Bronchial epithelial cell (primary cell): ENCODE data around the gene PPP3CA. TPM values are rescaled to one million over a fixed set of nuclear protein-coding genes. Genes with fewer than 3 reads are reported as not detected.

Experiments
- DNase-seq: peaks from one replicate; pipeline ENCODE4 v3.0.0-alpha.2; 2010; ENCODE audit warnings: low read depth
- FAIRE-seq: peaks from 2 replicates; lab custom pipeline; 2011; peaks lifted over from hg19 to GRCh38; lab: Jason Lieb, UNC
- H3K27me3 ChIP-seq: 2 replicates; pipeline ENCODE4 v1.5.1; 2011; ENCODE audit warnings: low read length; ENCODE audit not compliant: control insufficient read depth, insufficient read depth
- H3K36me3 ChIP-seq: 2 replicates; pipeline ENCODE4 v1.5.1; 2011; ENCODE audit warnings: low read length; ENCODE audit not compliant: control insufficient read depth, insufficient read depth
- H3K4me3 ChIP-seq: 2 replicates; pipeline ENCODE4 v1.5.1; 2011; ENCODE audit warnings: mild to moderate bottlenecking, low read depth, low read length, control low read depth
- total RNA-seq: library from RNA; depleted of rRNA; stranded (reverse); fragments of >200 nt; gene quantifications from 2 replicates; pipeline ENCODE4 v1.2.1, GENCODE V29; 2014
- TF ChIP-seq, protein P1 (sequence below): IDR thresholded peaks from 2 replicates; pipeline ENCODE4 v1.5.1; 2011; ENCODE audit warnings: mild to moderate bottlenecking, moderate library complexity, low read length, control low read depth, inconsistent platforms; ENCODE audit not compliant: insufficient read depth, severe bottlenecking

The PPP3CA gene
- total RNA-seq, 1 donor from 2014 or later, result 48.2 TPM

- DNase-seq, result no peak
- TF ChIP-seq, protein P1, sequence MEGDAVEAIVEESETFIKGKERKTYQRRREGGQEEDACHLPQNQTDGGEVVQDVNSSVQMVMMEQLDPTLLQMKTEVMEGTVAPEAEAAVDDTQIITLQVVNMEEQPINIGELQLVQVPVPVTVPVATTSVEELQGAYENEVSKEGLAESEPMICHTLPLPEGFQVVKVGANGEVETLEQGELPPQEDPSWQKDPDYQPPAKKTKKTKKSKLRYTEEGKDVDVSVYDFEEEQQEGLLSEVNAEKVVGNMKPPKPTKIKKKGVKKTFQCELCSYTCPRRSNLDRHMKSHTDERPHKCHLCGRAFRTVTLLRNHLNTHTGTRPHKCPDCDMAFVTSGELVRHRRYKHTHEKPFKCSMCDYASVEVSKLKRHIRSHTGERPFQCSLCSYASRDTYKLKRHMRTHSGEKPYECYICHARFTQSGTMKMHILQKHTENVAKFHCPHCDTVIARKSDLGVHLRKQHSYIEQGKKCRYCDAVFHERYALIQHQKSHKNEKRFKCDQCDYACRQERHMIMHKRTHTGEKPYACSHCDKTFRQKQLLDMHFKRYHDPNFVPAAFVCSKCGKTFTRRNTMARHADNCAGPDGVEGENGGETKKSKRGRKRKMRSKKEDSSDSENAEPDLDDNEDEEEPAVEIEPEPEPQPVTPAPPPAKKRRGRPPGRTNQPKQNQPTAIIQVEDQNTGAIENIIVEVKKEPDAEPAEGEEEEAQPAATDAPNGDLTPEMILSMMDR, result no peak
- Histone ChIP-seq H3K4me3 (no peak overlapping the region), H3K27me3 (no peaks in the 10 kb centered on the region), H3K36me3 (no peaks in the 10 kb centered on the region)
- FAIRE-seq, result no peak
Measured at GRCh38 chr4:101050837-101051205, 296.5 kb downstream of the PPP3CA start.

DNA sequence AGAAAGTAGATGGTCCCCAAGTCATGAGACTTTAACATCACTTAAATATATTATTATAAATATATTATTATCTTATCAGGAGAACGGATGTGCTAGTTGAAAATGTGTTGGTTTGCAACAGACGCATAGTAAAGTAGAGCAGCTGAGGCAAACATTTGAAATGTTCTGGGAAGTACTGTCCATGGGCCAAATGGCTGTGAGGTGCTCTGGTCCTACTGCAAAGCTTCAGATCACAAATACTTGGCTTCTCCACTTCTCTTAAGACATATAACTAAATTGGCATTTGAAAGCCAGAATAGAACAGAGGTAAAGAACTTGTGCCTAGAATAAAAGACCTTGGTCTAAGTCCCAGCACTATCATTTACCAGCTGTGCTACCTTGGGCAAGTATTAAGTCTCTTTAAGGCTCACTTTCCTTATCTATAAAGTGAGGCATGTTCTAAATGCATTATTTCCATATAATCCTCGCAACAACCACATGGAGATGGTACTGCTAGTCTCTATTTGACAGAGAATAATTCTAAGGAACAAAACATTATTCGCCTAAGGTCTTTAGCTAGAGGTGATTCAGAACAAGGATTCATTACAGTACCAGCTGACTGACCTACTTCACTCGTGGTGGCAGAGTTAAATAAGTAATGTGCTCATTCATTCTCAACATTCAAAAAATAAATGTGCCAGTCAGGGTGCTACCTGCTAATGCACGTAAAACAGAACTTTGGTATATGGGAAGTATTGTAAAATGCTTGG is 297.1 kb downstream of the PPP3CA start:
- no peaks in the 10 kb centered on the region for H3K36me3 ChIP-seq
- DNase-seq (no peak), FAIRE-seq (no peak)
- H3K27me3 ChIP-seq, result no peaks in the 10 kb centered on the region
- H3K4me3 ChIP-seq, result no peak overlapping the region
- TF ChIP-seq, protein P1, result no peak

DNA sequence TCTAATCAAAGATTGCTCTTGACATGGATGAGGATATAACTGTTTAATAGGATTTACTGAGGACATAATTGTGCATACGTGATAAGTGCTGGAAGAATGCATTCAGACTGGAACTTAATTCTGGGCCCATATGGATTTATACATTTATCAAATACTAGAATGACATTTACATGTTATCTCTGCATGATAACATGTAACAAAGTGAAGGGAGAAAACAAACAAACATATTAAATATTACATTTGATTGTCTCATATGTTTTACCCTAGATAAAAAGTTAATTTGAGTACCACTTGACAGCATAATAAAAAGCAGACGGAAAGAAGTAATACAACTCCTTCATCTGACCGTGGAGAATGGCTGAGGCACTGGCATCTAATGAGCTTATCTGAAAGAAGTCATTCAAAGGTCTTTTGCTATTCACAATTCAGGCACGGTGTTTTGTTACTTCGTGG is 297.8 kb downstream of the PPP3CA start:
- no peak for DNase-seq
- no peak for FAIRE-seq

GRCh38 chr4:101044766-101045165 is 302.6 kb downstream of the PPP3CA start:
- H3K27me3 ChIP-seq, result no peaks in the 10 kb centered on the region
- H3K36me3 ChIP-seq, result no peaks in the 10 kb centered on the region
- no peak for FAIRE-seq
- DNase-seq, result no peak
- TF ChIP-seq, protein P1, result no peak
- no peak overlapping the region for H3K4me3 ChIP-seq

More for the DNA sequence above, 297.8 kb downstream of the PPP3CA start:
- Histone ChIP-seq H3K27me3 (no peaks in the 10 kb centered on the region), H3K4me3 (no peak overlapping the region), H3K36me3 (no peaks in the 10 kb centered on the region)
- TF ChIP-seq, protein P1, result no peak

GRCh38 chr4:101042847-101043246 is 304.5 kb downstream of the PPP3CA start:
- no peaks in the 10 kb centered on the region for H3K27me3 ChIP-seq
- no peaks in the 10 kb centered on the region for H3K36me3 ChIP-seq
- no peak overlapping the region for H3K4me3 ChIP-seq
- no peak for FAIRE-seq
- no peak for DNase-seq
- TF ChIP-seq, protein P1, result no peak

- no peak for DNase-seq
- H3K36me3 ChIP-seq, result no peaks in the 10 kb centered on the region
- no peaks in the 10 kb centered on the region for H3K27me3 ChIP-seq
- no peak overlapping the region for H3K4me3 ChIP-seq
- TF ChIP-seq, protein P1, result no peak
- FAIRE-seq, result no peak
Measured at GRCh38 chr4:101040776-101041175, 306.6 kb downstream of the PPP3CA start.
